GM18499 (cell line): ENCODE results near the gene MYO5B.
"Not testable (repeated sequence)": the region's sequence is repeated elsewhere in the genome, so short reads cannot be mapped to it uniquely, and the experiment has no call there.

Experiments
- ATAC-seq: cut with Tn5 transposase; IDR thresholded peaks from one replicate; pipeline ENCODE4 v1.9.1; 2021; ENCODE audit warnings: moderate number of reproducible peaks; ENCODE audit not compliant: insufficient read depth, unreplicated experiment

The MYO5B gene

DNA sequence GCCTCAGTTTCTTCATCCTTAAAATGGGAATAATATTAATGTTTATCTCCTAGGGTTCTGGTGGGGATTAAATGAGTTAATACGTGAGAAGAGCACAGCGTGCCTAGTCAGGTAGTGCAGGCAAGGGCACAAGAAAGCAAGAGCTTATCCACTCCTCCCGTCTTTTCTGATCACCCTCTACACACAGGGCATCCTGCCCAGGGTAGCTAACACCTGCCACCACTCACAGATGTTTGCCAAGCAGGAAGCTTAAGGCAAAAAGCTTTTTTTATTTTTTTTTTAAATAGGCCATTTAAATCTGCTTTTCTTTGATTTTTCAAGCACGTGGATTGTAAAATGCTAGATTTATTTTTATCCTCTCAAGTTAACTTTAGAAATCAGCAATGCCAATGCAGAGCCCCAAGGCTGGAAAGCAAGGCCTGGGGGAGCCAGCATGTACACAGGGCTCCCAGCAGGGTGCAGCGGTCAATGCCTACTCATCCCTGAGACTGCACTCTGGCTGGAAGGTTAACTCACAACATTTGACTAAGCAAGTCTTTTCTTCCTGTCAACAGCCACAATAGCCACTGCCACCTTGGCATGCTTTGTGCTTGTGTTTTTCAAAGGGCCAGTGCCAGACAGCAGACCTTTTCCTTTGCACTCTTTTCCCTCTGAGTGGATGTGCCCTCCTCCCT lies 295.2 kb downstream of the MYO5B start:
- ATAC-seq, result no peak

DNA sequence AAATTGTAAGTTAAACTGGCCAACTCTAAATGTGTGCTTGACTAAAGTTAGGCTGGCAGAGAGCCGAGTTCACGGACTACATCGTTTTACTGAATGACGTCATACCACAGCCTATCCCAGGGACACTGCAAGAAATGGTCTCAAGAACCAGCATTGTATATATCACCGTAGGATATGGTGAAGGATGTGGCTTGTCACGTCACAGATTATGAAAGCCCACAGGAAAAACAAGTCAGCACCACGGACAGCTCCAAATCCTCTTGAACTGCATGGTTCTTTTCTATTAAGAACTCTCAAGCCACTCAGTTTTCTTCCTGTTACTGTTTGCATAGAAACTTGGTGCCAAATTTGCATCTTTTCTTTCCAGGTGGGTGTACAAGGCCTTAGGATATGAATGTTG lies 296.5 kb downstream of the MYO5B start:
- no peak for ATAC-seq

DNA sequence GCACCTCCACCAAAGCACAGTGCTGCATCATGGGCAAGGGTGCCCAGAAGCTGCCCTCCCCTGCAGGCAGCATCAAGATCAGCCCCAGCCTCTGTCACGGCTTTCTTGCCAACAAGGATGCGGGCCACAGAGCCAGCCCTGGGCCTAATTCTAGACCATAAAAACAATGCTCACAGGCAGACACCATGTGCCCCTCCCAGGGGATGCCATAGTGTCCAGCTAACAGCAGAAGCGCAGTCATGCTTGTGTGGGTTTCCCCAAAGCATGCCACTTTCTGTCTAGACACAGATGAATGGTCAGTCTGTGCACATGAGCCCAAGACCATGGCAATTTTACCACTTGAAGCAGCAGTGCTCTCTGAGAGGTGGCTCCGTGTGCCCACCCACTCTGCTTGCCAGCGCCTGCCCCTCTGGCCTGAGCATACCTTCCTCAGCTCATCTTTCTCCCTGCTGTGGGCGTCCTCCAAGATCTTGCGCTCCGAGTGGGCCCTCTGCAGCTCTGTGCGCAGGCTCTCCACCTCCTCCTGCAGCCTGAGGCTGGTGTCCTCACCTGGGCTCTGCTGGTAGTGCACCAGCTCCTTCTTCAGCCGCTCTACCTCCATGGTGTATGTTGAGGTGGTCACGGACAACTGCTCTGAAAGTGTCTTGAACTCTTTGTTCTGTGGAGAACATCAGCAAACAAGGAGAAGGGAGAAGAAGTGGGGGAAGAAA lies 300.3 kb downstream of the MYO5B start:
- no peak for ATAC-seq

DNA sequence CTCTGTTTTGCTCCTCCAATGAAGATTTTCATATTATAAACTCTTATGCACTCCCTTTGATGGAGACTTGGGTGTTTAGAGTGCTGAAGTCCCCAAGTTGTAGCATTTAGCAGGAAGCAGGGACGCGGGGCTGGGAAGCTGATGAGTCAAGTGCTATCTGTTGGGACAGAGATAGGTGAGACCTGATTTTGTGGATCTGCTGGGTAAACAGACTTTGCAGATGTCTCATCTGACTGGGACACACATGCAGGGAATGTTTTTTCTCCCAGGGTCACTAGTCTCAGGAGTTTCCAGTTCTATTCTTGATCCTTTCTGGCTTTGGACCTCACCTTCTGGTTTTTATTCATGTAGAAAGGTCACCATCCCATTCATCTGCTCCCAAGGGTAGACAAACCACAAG lies 301.9 kb downstream of the MYO5B start:
- no peak for ATAC-seq

DNA sequence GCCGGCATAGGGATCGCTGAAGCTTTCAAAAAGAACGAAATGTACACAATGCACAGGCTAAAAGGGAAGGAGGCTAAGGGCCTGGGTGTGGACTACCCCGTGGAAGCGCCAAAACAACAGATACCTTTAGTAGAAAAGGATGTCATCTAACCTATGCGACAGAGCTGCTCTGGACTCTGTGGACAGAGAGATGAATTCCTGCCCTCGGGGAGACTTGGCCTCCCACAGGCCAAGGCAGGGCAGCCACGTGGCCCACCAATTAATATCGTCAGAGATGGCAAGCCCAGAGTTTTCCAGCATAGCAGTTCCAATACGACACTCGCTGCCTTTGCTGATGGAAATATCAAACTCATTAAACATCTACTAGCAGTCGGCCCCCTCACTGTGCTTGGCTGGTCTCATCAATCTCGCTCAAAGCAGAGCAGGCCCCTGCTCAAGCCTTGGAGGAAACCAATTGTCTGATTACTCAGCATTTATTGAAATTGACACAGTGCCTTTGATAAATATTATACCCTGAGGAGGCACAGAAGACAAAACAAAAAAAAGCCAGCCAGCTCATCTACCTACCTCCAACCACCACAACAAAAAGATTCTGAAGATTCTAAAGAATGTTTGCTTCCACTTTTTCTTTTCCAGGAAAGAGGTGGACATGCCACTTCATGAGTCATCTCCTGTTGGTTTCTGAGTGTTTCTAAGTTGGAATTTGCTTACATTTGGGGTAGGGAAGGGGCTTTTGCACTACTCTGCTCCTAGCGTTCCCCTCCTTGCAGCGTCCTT lies 302.6 kb downstream of the MYO5B start:
- no peak for ATAC-seq

DNA sequence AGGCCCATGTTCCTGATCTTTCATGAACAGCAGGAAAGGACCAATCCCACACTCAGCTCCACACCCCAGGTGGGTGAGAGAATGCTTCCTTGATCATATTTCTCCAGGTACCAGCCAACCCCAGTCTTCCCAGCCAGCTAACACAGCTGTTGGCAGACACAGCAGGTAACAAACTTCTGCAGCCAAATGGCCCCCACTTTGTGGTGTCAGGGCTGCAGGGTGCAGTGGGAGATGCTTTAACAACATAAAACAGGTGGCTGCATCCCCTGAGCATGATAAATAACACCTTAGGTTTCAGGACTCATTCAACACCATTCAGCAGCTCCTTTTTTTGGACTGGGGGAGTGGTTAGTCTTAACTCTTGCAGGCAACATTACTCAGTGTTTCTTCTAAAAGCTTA lies 304.9 kb downstream of the MYO5B start:
- no peak for ATAC-seq

DNA sequence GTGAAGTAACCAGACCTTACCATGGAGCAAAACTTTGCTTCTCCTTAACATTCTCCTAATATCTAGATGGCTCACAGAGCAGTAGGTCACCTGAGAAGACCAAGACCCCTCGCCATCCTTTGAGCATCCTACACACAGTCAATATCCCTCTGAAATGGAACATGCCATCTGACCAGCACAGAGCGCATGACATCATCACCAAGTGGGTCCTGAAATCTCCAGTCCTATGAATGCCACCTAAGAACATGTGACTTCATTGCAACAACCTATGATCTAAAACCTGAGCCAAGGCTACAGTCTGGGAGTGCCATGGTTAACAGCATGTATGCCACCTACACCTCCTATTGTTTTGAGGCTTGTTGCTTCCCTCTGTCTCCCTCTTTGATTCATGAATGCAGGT lies 305.4 kb downstream of the MYO5B start:
- not testable (repeated sequence) for ATAC-seq

DNA sequence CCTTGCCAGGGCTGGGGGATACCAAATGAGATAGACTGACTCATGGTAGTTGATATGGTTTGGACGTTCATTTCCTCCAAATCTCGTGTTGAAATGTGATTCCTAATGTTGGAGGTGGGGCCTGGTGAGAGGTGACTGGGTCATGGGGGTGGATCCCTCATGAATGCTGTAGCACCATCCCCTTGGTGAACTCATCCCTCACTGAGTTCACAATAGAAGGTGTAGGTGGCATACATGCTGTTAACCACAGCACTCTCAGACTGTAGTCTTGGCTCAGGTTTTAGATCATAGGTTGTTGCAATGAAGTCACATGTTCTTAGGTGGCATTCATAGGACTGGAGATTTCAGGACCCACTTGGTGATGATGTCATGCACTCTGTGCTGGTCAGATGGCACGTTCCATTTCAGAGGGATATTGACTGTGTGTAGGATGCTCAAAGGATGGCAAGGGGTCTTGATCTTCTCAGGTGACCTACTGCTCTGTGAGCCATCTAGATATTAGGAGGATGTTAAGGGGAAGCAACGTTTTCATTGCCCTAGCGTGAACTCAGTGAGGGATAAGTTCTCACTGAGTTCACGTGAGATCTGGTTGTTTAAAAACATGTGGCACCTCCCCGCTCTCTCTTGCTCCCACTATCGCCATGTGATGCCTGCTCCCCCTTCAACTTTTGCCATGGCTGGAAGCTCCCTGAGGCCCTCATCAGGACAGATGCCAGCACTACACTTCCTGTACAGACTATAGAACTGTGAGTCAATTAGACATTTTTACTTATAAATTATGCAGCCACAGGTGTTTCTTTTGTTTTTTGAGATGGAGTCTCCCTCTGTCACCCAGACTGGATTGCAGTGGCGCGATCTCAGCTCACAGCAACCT lies 307.8 kb downstream of the MYO5B start:
- no peak for ATAC-seq

DNA sequence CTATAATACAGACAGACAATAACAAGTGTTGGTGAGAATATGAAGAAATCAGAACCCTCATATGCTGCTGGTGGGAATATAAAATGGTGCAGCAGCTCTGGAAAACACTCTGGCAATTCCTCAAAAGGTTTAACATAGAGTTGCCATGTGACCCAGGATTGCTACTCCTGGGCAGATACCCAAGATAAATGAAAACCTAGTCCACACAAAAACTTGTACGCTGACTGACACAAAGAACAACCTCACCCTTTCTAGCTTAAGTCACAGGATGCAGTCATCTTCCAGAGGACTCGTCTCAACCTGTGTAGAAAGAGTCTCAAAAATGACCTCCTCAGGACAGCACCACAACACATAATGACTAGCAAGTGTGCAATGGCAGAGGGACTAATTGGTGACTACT lies 310.0 kb downstream of the MYO5B start:
- no peak for ATAC-seq

DNA sequence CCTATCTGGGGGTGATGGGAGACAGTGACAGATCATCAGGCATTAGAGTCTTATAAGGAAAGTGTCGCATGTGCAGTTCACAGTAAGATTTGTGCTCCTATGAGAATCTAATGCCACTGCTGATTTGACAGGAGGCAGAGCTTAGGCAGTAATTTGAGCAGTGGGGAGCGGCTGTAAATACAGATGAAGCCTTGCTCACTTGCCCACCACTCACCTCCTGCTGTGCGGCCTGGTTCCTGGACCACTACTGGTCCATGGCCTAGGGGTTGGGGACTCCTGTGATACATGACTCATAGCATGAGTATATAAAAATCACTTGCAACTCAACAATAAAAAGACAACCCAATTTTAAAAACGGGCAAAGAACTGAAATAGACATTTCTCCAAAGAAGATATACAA lies 310.5 kb downstream of the MYO5B start:
- ATAC-seq, result no peak

DNA sequence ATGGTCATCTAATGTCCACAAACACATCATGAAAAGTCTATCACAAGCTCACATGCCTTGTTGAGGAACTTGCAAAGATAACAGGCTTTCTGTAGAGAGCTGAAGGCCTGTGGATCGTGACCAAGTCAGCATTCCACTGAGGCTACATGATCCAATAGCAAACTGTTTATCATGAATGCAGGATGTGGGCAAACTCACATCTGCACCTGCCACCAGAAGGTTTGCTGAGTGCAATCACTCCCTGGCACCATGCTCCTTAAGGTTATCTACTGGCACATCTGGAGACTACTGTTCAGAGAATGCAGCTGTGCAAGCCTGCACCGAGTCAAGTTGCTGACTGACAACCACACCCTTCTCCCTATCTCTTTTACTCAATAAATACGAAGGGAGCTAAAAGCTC lies 314.3 kb downstream of the MYO5B start:
- no peak for ATAC-seq

DNA sequence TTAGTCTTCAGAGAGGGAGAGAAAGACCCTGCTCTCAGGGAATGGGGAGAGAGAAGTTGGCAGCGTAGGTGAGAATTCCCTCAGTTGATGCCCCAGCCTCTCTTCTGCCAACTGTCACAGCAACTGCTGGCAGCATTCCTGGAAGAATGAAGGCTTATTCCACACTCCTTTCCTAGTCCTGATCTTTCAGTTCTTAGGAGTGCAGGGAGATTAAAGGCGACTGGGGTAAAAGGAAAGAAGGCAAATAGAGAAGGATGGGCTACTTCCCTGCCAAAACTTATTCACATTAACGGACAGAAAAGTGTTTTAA lies 315.7 kb downstream of the MYO5B start:
- no peak for ATAC-seq

DNA sequence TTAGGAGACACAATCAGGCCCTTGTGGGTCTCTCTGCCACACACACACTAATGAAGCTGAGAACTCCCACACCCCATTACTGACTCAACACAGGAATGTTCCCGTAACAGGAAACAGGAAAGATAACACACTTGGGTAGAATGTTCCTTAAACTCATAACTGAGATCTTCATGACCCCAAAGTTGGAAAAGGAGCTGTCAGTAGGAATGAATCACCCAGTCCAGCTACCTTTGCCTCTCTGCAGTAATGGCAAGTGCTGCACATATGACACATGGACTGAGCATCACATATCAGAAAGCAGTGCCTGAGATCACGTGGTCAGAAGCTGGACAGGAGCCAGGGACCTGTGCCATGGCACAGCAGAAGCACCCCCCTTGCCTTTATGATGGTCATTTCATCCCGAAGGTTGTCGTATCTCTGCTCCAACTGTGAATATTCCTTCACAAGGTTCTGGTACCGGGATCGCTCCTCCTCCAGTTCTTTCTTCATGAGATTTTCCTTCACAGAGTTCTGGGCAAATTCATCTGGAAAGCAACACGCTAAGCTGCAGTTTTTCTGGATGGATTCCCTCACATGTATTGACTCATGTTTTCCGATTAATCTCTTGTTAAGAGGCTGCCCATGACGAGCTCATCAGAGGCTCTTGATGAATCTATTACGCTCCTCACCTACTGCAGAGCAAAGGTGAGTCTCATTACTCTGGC lies 316.2 kb downstream of the MYO5B start:
- ATAC-seq, result no peak

DNA sequence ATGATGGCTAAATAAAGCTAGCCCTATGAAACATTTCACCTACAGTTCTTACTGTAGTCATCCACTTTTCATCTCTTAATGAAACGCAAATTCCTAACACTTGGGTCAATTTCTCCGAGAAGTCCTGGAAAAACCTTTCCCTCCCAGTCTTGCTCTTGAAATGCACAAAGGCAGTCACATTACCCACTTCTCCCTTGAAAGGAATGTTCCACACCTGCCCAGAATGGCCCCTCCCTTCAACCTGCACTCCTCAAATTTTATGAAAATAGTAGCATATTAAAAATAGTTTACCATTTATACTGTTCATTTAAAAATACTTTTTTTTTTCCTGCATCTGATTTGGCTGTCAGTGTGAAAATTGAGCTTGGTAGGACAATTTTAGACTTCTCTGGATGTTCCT lies 316.9 kb downstream of the MYO5B start:
- no peak for ATAC-seq

DNA sequence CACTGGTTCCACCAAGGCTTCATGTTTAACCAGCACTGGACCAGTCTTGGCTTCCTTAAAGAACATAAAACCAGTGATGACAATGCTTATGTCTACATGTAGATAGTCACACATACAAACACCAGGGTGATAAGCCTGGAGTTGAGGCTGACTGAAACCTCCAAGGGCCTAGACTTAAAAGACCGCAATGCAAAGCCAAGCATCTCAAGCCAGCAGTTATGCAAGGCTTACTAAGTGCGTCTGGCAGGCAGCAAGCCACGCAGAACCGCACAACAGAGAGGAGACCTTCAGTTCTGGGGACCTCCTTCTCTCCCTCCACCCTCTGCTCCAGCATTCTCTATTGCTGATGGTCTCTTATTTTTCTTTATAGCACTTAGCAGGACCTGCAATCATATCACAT lies 318.4 kb downstream of the MYO5B start:
- ATAC-seq, result no peak

DNA sequence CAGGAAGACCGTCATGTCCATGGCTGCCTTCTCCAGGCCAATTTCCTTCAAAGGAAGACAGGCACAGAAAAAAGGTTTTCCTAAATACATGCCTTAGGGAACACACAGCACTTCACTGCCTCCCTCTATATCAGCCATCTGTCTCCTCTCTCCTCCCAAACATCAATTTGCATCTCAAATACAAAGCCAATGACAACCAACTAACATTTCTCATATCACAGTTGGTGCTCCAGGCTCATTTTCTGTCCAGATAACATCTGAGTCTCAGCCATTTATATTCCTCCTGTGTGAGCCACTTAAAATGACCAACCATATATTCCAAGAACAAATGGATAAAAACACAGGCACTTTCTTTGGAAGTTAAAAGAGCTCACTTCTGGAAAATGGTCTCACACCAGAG lies 319.2 kb downstream of the MYO5B start:
- no peak for ATAC-seq

DNA sequence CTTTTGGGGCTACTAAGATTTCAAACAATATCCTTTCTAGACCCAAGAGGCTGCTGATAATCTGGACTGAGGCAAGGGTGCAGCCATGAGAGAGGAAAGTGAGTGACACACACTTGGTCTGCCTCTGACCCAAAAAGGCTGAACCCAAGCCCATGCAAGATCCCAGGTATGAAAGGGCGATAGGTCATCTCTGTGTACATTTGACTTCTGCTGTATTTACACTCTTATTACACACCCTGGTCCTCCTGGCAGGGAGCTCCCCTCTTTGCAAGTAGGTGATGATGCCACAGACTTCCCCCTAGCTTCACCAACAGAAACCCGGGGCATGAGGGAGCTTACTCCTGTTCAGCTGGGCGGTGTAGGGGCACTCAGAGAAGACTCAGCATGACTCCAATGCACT lies 319.8 kb downstream of the MYO5B start:
- ATAC-seq, result no peak

DNA sequence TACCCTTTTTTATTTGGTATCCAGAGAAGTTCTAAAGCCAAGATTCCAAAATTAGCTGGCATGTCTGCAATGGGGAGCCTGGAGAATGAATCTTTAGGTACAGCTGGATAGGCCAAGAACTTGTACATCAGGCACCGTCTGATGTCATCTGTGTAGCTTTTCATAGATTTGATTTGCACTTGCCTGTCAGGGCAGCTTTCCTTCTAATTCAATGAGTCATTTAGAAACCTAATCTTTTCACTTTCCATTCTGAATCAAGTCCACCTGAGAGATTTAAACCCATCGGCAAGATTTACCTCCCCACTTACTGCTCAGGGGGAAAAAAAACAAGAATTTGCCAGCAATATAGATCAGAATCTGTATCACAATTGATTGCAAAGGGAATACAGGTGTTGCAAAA lies 320.7 kb downstream of the MYO5B start:
- no peak for ATAC-seq

DNA sequence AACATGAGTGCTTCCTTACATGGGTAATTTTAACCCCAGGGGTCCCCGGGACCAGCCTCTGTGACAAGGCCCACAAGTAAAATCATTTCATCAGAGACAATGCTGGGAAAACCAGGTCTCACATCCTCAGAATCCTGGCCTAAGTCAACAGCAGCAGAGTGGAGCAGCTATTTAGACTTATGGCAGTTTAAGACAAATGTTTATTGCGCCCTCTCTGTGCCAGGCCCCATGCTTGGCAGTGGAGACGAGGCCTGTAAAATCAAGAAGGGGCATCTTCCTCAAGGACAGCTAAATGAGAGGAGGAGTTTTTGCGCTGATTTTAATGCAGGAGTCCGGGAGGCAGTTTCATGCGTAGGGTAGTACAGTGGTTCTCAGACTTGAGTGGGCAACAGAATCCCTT lies 325.6 kb downstream of the MYO5B start:
- no peak for ATAC-seq

DNA sequence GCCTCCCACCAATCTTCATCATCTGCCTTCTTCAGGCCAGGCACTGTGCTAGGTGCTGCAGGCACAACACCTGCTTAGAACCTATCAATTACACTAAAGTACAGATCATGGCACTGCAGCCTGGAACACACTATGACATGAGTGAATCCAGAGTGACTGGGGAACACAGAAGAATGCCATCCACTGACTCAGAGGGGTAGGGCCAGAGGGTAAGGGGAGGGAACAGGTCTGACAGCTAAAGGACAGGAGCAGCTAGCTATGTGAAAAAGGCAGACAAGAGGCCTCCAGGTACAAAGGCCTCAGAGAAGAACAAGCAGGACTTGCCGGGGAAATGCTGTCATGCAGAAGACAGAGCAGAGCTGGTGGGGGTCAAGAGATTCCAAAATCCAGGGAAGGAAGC lies 328.3 kb downstream of the MYO5B start:
- ATAC-seq, result no peak
